ENCODE results near the gene PTPN1.

The PTPN1 gene

GRCh38 chr20:50627747-50628146 lies 117.6 kb downstream of the PTPN1 start:
- ATAC-seq (no peak), DNase-seq (no peak)
- Mint-ChIP-seq H3K4me3 (no peak overlapping the region), H3K4me1 (no peaks in the 10 kb centered on the region), H3K27ac (no peak overlapping the region), H3K27me3 (no peaks in the 10 kb centered on the region), H3K9me3 (no peaks in the 10 kb centered on the region), H3K36me3 (ENCODE audit: low read depth) (no peaks in the 10 kb centered on the region)

GRCh38 chr20:50628332-50628731 lies 118.1 kb downstream of the PTPN1 start:
- no peak overlapping the region for H3K27ac Mint-ChIP-seq
- no peaks in the 10 kb centered on the region for H3K36me3 Mint-ChIP-seq (ENCODE audit: low read depth)
- no peaks in the 10 kb centered on the region for H3K4me1 Mint-ChIP-seq
- no peak for DNase-seq
- no peaks in the 10 kb centered on the region for H3K27me3 Mint-ChIP-seq
- no peak overlapping the region for H3K4me3 Mint-ChIP-seq
- no peaks in the 10 kb centered on the region for H3K9me3 Mint-ChIP-seq
- ATAC-seq: no peak

GRCh38 chr20:50628853-50629669 lies 118.9 kb downstream of the PTPN1 start:
- no peaks in the 10 kb centered on the region for H3K27me3 Mint-ChIP-seq
- ATAC-seq (no peak), DNase-seq (no peak)
- H3K4me1 Mint-ChIP-seq: no peaks in the 10 kb centered on the region
- no peaks in the 10 kb centered on the region for H3K36me3 Mint-ChIP-seq (ENCODE audit: low read depth)
- no peak overlapping the region for H3K4me3 Mint-ChIP-seq
- H3K9me3 Mint-ChIP-seq: no peaks in the 10 kb centered on the region
- no peak overlapping the region for H3K27ac Mint-ChIP-seq

- Mint-ChIP-seq H3K36me3 (ENCODE audit: low read depth) (no peaks in the 10 kb centered on the region), H3K4me3 (no peak overlapping the region), H3K27me3 (no peaks in the 10 kb centered on the region), H3K27ac (no peak overlapping the region), H3K9me3 (no peaks in the 10 kb centered on the region), H3K4me1 (no peaks in the 10 kb centered on the region)
- DNase-seq (no peak), ATAC-seq (no peak)
Observed at GRCh38 chr20:50629670-50630045, 119.5 kb downstream of the PTPN1 start.

GRCh38 chr20:50630578-50631263 lies 120.5 kb downstream of the PTPN1 start:
- no peak for DNase-seq
- no peaks in the 10 kb centered on the region for H3K9me3 Mint-ChIP-seq
- no peaks in the 10 kb centered on the region for H3K36me3 Mint-ChIP-seq (ENCODE audit: low read depth)
- H3K27me3 Mint-ChIP-seq: peaks cover 3% of the 10 kb centered on the region
- H3K27ac Mint-ChIP-seq: no peak overlapping the region
- no peaks in the 10 kb centered on the region for H3K4me1 Mint-ChIP-seq
- H3K4me3 Mint-ChIP-seq: no peak overlapping the region
- ATAC-seq: no peak

GRCh38 chr20:50632236-50632635 lies 122.1 kb downstream of the PTPN1 start:
- H3K27me3 Mint-ChIP-seq: peaks cover 4% of the 10 kb centered on the region
- H3K4me3 Mint-ChIP-seq: no peak overlapping the region
- H3K9me3 Mint-ChIP-seq: no peaks in the 10 kb centered on the region
- H3K36me3 Mint-ChIP-seq (ENCODE audit: low read depth): no peaks in the 10 kb centered on the region
- no peak for DNase-seq
- no peak for ATAC-seq
- no peaks in the 10 kb centered on the region for H3K4me1 Mint-ChIP-seq
- H3K27ac Mint-ChIP-seq: no peak overlapping the region

GRCh38 chr20:50632701-50633100 lies 122.5 kb downstream of the PTPN1 start:
- no peaks in the 10 kb centered on the region for H3K9me3 Mint-ChIP-seq
- no peak overlapping the region for H3K4me3 Mint-ChIP-seq
- no peaks in the 10 kb centered on the region for H3K36me3 Mint-ChIP-seq (ENCODE audit: low read depth)
- DNase-seq (no peak), ATAC-seq (no peak)
- no peaks in the 10 kb centered on the region for H3K4me1 Mint-ChIP-seq
- no peak overlapping the region for H3K27ac Mint-ChIP-seq
- peaks cover 6% of the 10 kb centered on the region for H3K27me3 Mint-ChIP-seq

- H3K4me3 Mint-ChIP-seq: no peak overlapping the region
- no peaks in the 10 kb centered on the region for H3K36me3 Mint-ChIP-seq (ENCODE audit: low read depth)
- H3K9me3 Mint-ChIP-seq: no peaks in the 10 kb centered on the region
- H3K27ac Mint-ChIP-seq: no peak overlapping the region
- ATAC-seq (no peak), DNase-seq (no peak)
- no peaks in the 10 kb centered on the region for H3K4me1 Mint-ChIP-seq
- peaks cover 6% of the 10 kb centered on the region for H3K27me3 Mint-ChIP-seq
Observed at GRCh38 chr20:50633361-50633760, 123.2 kb downstream of the PTPN1 start.

- Mint-ChIP-seq H3K4me1 (no peaks in the 10 kb centered on the region), H3K27me3 (peaks cover 8% of the 10 kb centered on the region), H3K4me3 (no peak overlapping the region), H3K27ac (no peak overlapping the region), H3K36me3 (ENCODE audit: low read depth) (no peaks in the 10 kb centered on the region), H3K9me3 (no peaks in the 10 kb centered on the region)
- no peak for ATAC-seq
- no peak for DNase-seq
Observed at GRCh38 chr20:50634191-50634590, 124.0 kb downstream of the PTPN1 start.
